Fibroblast of lung (primary cell): ENCODE data around the gene LRRC58. TPM values are rescaled to one million over a fixed set of nuclear protein-coding genes. Genes with fewer than 3 reads are reported as not detected.

Experiments
- DNase-seq, 2 donors: peaks; one replicate each; pipeline versions ENCODE4 v3.0.0 to v3.0.0-alpha.2; 2010; ENCODE audit warnings: low read depth in 2 of 2
- H2AFZ ChIP-seq: 2 replicates; pipeline ENCODE4 v1.5.1; 2012; ENCODE audit warnings: low read length, control low read depth, inconsistent platforms
- H3K27ac ChIP-seq: 2 replicates; pipeline ENCODE4 v1.5.1; 2011; ENCODE audit warnings: low read length, control low read depth; ENCODE audit not compliant: insufficient read depth
- H3K27me3 ChIP-seq: 2 replicates; pipeline ENCODE4 v1.5.1; 2011; ENCODE audit warnings: mild to moderate bottlenecking, low read length; ENCODE audit not compliant: control insufficient read depth, insufficient read depth
- H3K36me3 ChIP-seq: 2 replicates; pipeline ENCODE4 v1.5.1; 2011; ENCODE audit warnings: low read length; ENCODE audit not compliant: control insufficient read depth, insufficient read depth
- H3K4me1 ChIP-seq: 2 replicates; pipeline ENCODE4 v1.5.1; 2011; ENCODE audit warnings: low read length; ENCODE audit not compliant: control insufficient read depth, insufficient read depth; ENCODE audit errors: extremely low read depth
- H3K4me2 ChIP-seq: 2 replicates; pipeline ENCODE4 v1.5.1; 2011; ENCODE audit warnings: low read length, control low read depth; ENCODE audit not compliant: insufficient read depth; ENCODE audit errors: extremely low read depth
- H3K4me3 ChIP-seq, 4 experiments: fragments of 200-600 bp in 1 of 4; sonication (generic) in 1 of 4; replicated peaks in 1 of 4; 2 replicates each; pipeline ENCODE4 v1.5.1; 2011 to 2016; ENCODE audit warnings: low read length in 4 of 4, low read depth in 3 of 4, mild to moderate bottlenecking in 3 of 4, control low read depth in 2 of 4, inconsistent platforms in 1 of 4, mixed read lengths in 1 of 4; ENCODE audit not compliant: insufficient read depth in 1 of 4; ENCODE audit errors: control extremely low read depth in 1 of 4
- H3K79me2 ChIP-seq: 2 replicates; pipeline ENCODE4 v1.5.1; 2012; ENCODE audit warnings: mild to moderate bottlenecking, low read length, inconsistent platforms; ENCODE audit not compliant: control insufficient read depth, insufficient read depth
- H3K9ac ChIP-seq: 2 replicates; pipeline ENCODE4 v1.5.1; 2011; ENCODE audit warnings: mild to moderate bottlenecking, low read length, control low read depth; ENCODE audit not compliant: insufficient read depth
- H3K9me3 ChIP-seq: 2 replicates; pipeline ENCODE4 v1.5.1; 2012; ENCODE audit warnings: low read depth, low read length; ENCODE audit not compliant: control insufficient read depth, insufficient read depth
- H4K20me1 ChIP-seq: 2 replicates; pipeline ENCODE4 v1.5.1; 2011; ENCODE audit warnings: low read length; ENCODE audit not compliant: control insufficient read depth, insufficient read depth; ENCODE audit errors: extremely low read depth
- CTCF ChIP-seq, 2 donors: IDR thresholded peaks in 1 of 2; conservative IDR thresholded peaks in 1 of 2; 1 replicate in 1 of 2; 2 replicates in 1 of 2; pipeline ENCODE4 v1.5.1; 2011 to 2012; ENCODE audit warnings: low read length in 2 of 2, control low read depth in 1 of 2, inconsistent platforms in 1 of 2, low read depth in 1 of 2, mild to moderate bottlenecking in 1 of 2
- EZH2 ChIP-seq: IDR thresholded peaks from 2 replicates; pipeline ENCODE4 v1.5.1; 2012; ENCODE audit warnings: low read length, control low read depth, mild to moderate bottlenecking; ENCODE audit errors: missing control alignments
- polyA plus RNA-seq, 2 donors: library from polyadenylated mRNA; depleted of rRNA in 1 of 2; stranded (reverse) in 1 of 2; unstranded in 1 of 2; fragments of >200 nt; gene quantifications; 2 replicates each; pipeline ENCODE4 v1.2.1, GENCODE V29; 2011 to 2012; ENCODE audit warnings: missing spikeins in 1 of 2
- total RNA-seq: library from RNA; depleted of rRNA; stranded (reverse); fragments of >200 nt; gene quantifications from 2 replicates; pipeline ENCODE4 v1.2.1, GENCODE V29; 2014

LRRC58 gene
- total and polyA plus RNA-seq, 2 donors (not counting 1 experiment from before 2014, with no cell fraction given), result 19.8 to 21.7 TPM

DNA sequence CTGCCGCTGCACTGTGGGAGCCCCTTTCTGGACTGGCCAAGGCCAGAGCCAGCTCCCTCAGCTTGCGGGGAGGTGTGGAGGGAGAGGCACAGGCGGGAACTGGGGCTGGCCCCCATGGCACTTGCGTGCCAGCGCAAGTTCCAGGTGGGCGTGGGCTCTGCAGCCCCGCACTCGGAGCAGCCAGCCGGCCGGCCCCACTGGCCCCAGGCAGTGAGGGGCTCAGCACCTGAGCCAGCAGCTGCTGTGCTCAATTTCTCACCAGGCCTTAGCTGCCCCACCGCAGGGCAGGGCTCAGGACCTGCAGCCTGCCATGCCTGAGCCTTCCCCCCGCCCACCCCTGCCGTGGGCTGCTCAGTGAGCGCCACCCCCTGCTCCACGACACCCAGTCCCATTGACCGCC lies 59.5 kb downstream of the LRRC58 start:
- Histone ChIP-seq H3K27ac (no peak overlapping the region), H3K9ac (no peak overlapping the region), H3K79me2 (no peaks in the 10 kb centered on the region), H2AFZ (no peak overlapping the region), H3K9me3 (no peaks in the 10 kb centered on the region), H3K36me3 (no peaks in the 10 kb centered on the region), H4K20me1 (no peaks in the 10 kb centered on the region), H3K27me3 (no peaks in the 10 kb centered on the region), H3K4me2 (no peak overlapping the region), H3K4me1 (no peaks in the 10 kb centered on the region), H3K4me3 (no peak overlapping the region)
- no peak for TF ChIP-seq CTCF (conservative IDR thresholded peaks at IDR 0.05 in 1 of 2, IDR thresholded peaks at IDR 0.05 in 1 of 2; ENCODE audit: low read depth in 1 of 2, low read length in 2 of 2)
- no peak for TF ChIP-seq EZH2
- DNase-seq, result no peak

GRCh38 chr3:120286465-120286864 lies 62.7 kb downstream of the LRRC58 start:
- DNase-seq, result no peak
- Histone ChIP-seq H3K27ac (no peak overlapping the region), H3K4me2 (no peak overlapping the region), H3K4me1 (no peaks in the 10 kb centered on the region), H3K79me2 (no peaks in the 10 kb centered on the region), H3K9ac (no peak overlapping the region), H3K4me3 (no peak overlapping the region), H2AFZ (no peak overlapping the region), H3K9me3 (no peaks in the 10 kb centered on the region), H3K36me3 (no peaks in the 10 kb centered on the region), H3K27me3 (peaks cover 3% of the 10 kb centered on the region), H4K20me1 (no peaks in the 10 kb centered on the region)
- TF ChIP-seq CTCF (conservative IDR thresholded peaks at IDR 0.05 in 1 of 2, IDR thresholded peaks at IDR 0.05 in 1 of 2; ENCODE audit: low read depth in 1 of 2, low read length in 2 of 2), result no peak
- TF ChIP-seq EZH2, result no peak

GRCh38 chr3:120285508-120285841 lies 63.7 kb downstream of the LRRC58 start:
- Histone ChIP-seq H3K36me3 (no peaks in the 10 kb centered on the region), H3K9me3 (no peaks in the 10 kb centered on the region), H3K4me2 (peak overlapping the region; percentile 71), H3K9ac (peak overlapping the region; percentile 16), H3K4me3 (peak overlapping the region; percentile 31 to 56 (median 44)), H3K79me2 (no peaks in the 10 kb centered on the region), H3K4me1 (no peaks in the 10 kb centered on the region), H3K27me3 (peaks cover 3% of the 10 kb centered on the region), H2AFZ (no peak overlapping the region), H3K27ac (no peak overlapping the region), H4K20me1 (no peaks in the 10 kb centered on the region)
- no peak for TF ChIP-seq CTCF (conservative IDR thresholded peaks at IDR 0.05 in 1 of 2, IDR thresholded peaks at IDR 0.05 in 1 of 2; ENCODE audit: low read depth in 1 of 2, low read length in 2 of 2)
- TF ChIP-seq EZH2, result no peak
- no peak for DNase-seq
